ENCODE measurements around the gene MAFB. TPM values are rescaled to one million over a fixed set of nuclear protein-coding genes. Genes with fewer than 3 reads are reported as not detected.

The MAFB gene
- total RNA-seq, 4 donors from 2014 or later, result 58.3 to 93.6 (median 88.7) TPM

GRCh38 chr20:40695214-40695613 is 6.2 kb upstream of the MAFB start:
- peaks cover 2 to 35% of the 10 kb centered on the region in 2 donors for H3K27me3 ChIP-seq

GRCh38 chr20:40694246-40694645 is 5.2 kb upstream of the MAFB start:
- H3K27ac ChIP-seq, result no peak overlapping the region
- H3K4me1 ChIP-seq, result peaks cover 0 to 18% (median 7%) of the 10 kb centered on the region in 4 donors
- no peaks in the 10 kb centered on the region for H3K9me3 ChIP-seq
- 81 to 85% methylated on average over 3 of the region's 3 CpGs for WGBS, 2 donors
- DNase-seq (ENCODE audit: low spot score in 2 of 2), result no peak
- peaks cover 2 to 38% of the 10 kb centered on the region in 2 donors for H3K27me3 ChIP-seq
- TF ChIP-seq CTCF (IDR thresholded peaks at IDR 0.05), result no peak
- no peak for TF ChIP-seq POLR2A (IDR thresholded peaks at IDR 0.05)
- no peak for TF ChIP-seq EP300 (IDR thresholded peaks at IDR 0.05)
- H3K36me3 ChIP-seq, result no peaks in the 10 kb centered on the region
- no peak overlapping the region for H3K4me3 ChIP-seq

More at GRCh38 chr20:40695214-40695613, 6.2 kb upstream of the MAFB start:
- Histone ChIP-seq H3K4me1 (peaks cover 0 to 9% (median 3%) of the 10 kb centered on the region in 4 donors), H3K9me3 (no peaks in the 10 kb centered on the region), H3K36me3 (no peaks in the 10 kb centered on the region), H3K27ac (no peak overlapping the region), H3K4me3 (no peak overlapping the region)
- TF ChIP-seq POLR2A (IDR thresholded peaks at IDR 0.05), result no peak
- TF ChIP-seq EP300 (IDR thresholded peaks at IDR 0.05), result no peak
- TF ChIP-seq CTCF (IDR thresholded peaks at IDR 0.05), result no peak
- no peak for DNase-seq (ENCODE audit: low spot score in 2 of 2)

GRCh38 chr20:40692240-40693011 is 3.4 kb upstream of the MAFB start:
- TF ChIP-seq POLR2A (IDR thresholded peaks at IDR 0.05), result no peak
- TF ChIP-seq EP300 (IDR thresholded peaks at IDR 0.05), result no peak
- TF ChIP-seq CTCF (IDR thresholded peaks at IDR 0.05), result no peak
- no peaks in the 10 kb centered on the region for H3K36me3 ChIP-seq
- peaks cover 0 to 33% (median 7%) of the 10 kb centered on the region in 4 donors for H3K4me1 ChIP-seq
- DNase-seq (ENCODE audit: low spot score in 2 of 2), result no peak
- 18 to 29% methylated on average over 51 to 52 of the region's 52 CpGs for WGBS, 2 donors
- no peak overlapping the region for H3K27ac ChIP-seq
- H3K27me3 ChIP-seq, result peaks cover 2 to 38% of the 10 kb centered on the region in 2 donors
- peak overlapping the region in 1 of 4 donors; percentile 16 for H3K4me3 ChIP-seq
- no peaks in the 10 kb centered on the region for H3K9me3 ChIP-seq

GRCh38 chr20:40691566-40692239 is 2.7 kb upstream of the MAFB start:
- TF ChIP-seq POLR2A (IDR thresholded peaks at IDR 0.05) (no peak), EP300 (IDR thresholded peaks at IDR 0.05) (no peak), CTCF (IDR thresholded peaks at IDR 0.05) (no peak)
- DNase-seq (ENCODE audit: low spot score in 2 of 2), result no peak
- H3K36me3 ChIP-seq, result no peaks in the 10 kb centered on the region
- H3K27me3 ChIP-seq, result peaks cover 2 to 38% of the 10 kb centered on the region in 2 donors
- H3K9me3 ChIP-seq, result no peaks in the 10 kb centered on the region
- H3K4me3 ChIP-seq, result peak overlapping the region in 1 of 4 donors; percentile 87
- WGBS, 2 donors, result 34 to 42% methylated on average over 28 to 29 of the region's 29 CpGs
- no peak overlapping the region for H3K27ac ChIP-seq
- H3K4me1 ChIP-seq, result peaks cover 0 to 40% (median 7%) of the 10 kb centered on the region in 4 donors
